Heart left ventricle (tissue), 16 donors: Measurements from ENCODE around the gene CSPG4. TPM values are rescaled to one million over a fixed set of nuclear protein-coding genes. Genes with fewer than 3 reads are reported as not detected.

Experiments
- ATAC-seq, 4 donors: fragments of 200-7000 bp; cut with Tn5 transposase; one replicate each; pipeline ENCODE4 v1.9.1; 2020 to 2022; ENCODE audit warnings: moderate library complexity in 4 of 4, mild to moderate bottlenecking in 3 of 4, moderate number of reproducible peaks in 1 of 4
- DNase-seq, 5 donors: peaks; one replicate each; pipeline ENCODE4 v3.0.0-alpha.2; 2020
- H3K27ac ChIP-seq, 12 donors: fragments of 200-600 bp; sonication (generic) in 4 of 12; one replicate each; pipeline versions ENCODE4 v1.5.0 to v1.8.0; 2016 to 2022; ENCODE audit warnings: mild to moderate bottlenecking in 2 of 12
- H3K27me3 ChIP-seq, 9 donors: fragments of 200-600 bp; sonication (generic) in 2 of 9; one replicate each; pipeline versions ENCODE4 v1.5.1 to v1.8.0; 2016 to 2022; ENCODE audit warnings: mild to moderate bottlenecking in 3 of 9
- H3K36me3 ChIP-seq, 9 donors: fragments of 200-600 bp; sonication (generic) in 2 of 9; one replicate each; pipeline versions ENCODE4 v1.5.0 to v1.8.0; 2018 to 2022; ENCODE audit warnings: mild to moderate bottlenecking in 2 of 9
- H3K4me1 ChIP-seq, 12 donors: fragments of 200-600 bp; sonication (generic) in 4 of 12; one replicate each; pipeline versions ENCODE4 v1.5.0 to v1.8.0; 2016 to 2022; ENCODE audit warnings: mild to moderate bottlenecking in 3 of 12
- H3K4me3 ChIP-seq, 12 donors: fragments of 200-600 bp; sonication (generic) in 4 of 12; one replicate each; pipeline versions ENCODE4 v1.5.0 to v1.8.0; 2017 to 2022; ENCODE audit warnings: mild to moderate bottlenecking in 9 of 12, moderate library complexity in 4 of 12
- H3K9me3 ChIP-seq, 12 donors: fragments of 200-600 bp; sonication (generic) in 4 of 12; one replicate each; pipeline versions ENCODE4 v1.5.0 to v1.8.0; 2016 to 2022; ENCODE audit warnings: mild to moderate bottlenecking in 1 of 12
- POLR2A ChIP-seq, 2 donors: fragments of 450-650 bp; IDR thresholded peaks; one replicate each; pipeline ENCODE4 v1.6.1; 2017; ENCODE audit warnings: antibody characterized with exemption in 2 of 2, mild to moderate bottlenecking in 2 of 2, moderate library complexity in 2 of 2
- WGBS, 4 donors: extraction: QIAGEN DNeasy Blood & Tissue Kit in 2 of 4; methylation state at CpG; one replicate each; pipeline versions ENCODE4 v1.1.5 to v1.1.7; 2013 to 2018; 5-methylcytosine and 5-hydroxymethylcytosine counted together
- intact Hi-C, 10 donors: fragments of 100-400 bp; cut with DNase I; formaldehyde crosslinking; loops; one replicate each; pipeline versions ENCODE4 v1.11.1 to v1.14.2; 2022
- polyA plus RNA-seq, 2 donors: library from polyadenylated mRNA; stranded (reverse); fragments of 200-250 nt; gene quantifications; one replicate each; pipeline ENCODE4 v1.2.3, GENCODE V29; 2013
- total RNA-seq, 9 donors: library from RNA; depleted of rRNA in 2 of 9; stranded (reverse); fragments of >200 nt in 2 of 9; fragmentation: NEBNext Ultra II Directional in 3 of 9; extraction: Animal tissue kit (Norgen Biotek cat#: 25700) in 3 of 9; gene quantifications; one replicate each; pipeline versions ENCODE4 v1.1.0 to v1.2.4, GENCODE V29; 2016 to 2023
- TF ChIP-seq, protein P1 (sequence below), 12 donors: fragments of 200-600 bp; sonication (generic) in 4 of 12; IDR thresholded peaks; one replicate each; pipeline versions ENCODE4 v1.5.0 to v1.8.0; 2018 to 2022; ENCODE audit warnings: antibody characterized with exemption in 12 of 12, mild to moderate bottlenecking in 5 of 12
- donor health status: ischemic (EF 13 %, LVEDD 7.1; RV severe dilation, severe dysfunction).
- donor health status: healthy with polysubstance abuse.
- donor health status: DM: no; HTN: yes; CAD: no.
- donor health status: DM: no; HTN: no; CAD: no.
- donor health status: ischemic (EF 25% LVEDD 6.9; RV normal size, moderate dysfunction).
- donor health status: ischemic (EF 25% LVEDD 5.7; RV mildly dilated, moderate dysfunction).
- donor health status: healthy.
- donor health status: DM: yes; HTN: yes; CAD: no.
- donor health status: ischemic (EF 35%, LVEDD 5.7; RV mildly dilated, moderate dysfunction).
- donor health status: nonischemic (EF 11% LVEDD 7.7; RV severe dilation, severe dysfunction).
- donor health status: DM: yes; HTN: yes; CAD: no.
- donor health status: PGD.
- donor health status: ischemic (EF 29% LVEDD 5.4; RV normal size, mild dysfunction).
- donor health status: nonischemic (EF 23%, LVEDD 6.1; RV moderate dilation, normal function).

Gene CSPG4
- total and polyA plus RNA-seq, 11 donors, result 8.5 to 46.9 (median 13.9) TPM

DNA sequence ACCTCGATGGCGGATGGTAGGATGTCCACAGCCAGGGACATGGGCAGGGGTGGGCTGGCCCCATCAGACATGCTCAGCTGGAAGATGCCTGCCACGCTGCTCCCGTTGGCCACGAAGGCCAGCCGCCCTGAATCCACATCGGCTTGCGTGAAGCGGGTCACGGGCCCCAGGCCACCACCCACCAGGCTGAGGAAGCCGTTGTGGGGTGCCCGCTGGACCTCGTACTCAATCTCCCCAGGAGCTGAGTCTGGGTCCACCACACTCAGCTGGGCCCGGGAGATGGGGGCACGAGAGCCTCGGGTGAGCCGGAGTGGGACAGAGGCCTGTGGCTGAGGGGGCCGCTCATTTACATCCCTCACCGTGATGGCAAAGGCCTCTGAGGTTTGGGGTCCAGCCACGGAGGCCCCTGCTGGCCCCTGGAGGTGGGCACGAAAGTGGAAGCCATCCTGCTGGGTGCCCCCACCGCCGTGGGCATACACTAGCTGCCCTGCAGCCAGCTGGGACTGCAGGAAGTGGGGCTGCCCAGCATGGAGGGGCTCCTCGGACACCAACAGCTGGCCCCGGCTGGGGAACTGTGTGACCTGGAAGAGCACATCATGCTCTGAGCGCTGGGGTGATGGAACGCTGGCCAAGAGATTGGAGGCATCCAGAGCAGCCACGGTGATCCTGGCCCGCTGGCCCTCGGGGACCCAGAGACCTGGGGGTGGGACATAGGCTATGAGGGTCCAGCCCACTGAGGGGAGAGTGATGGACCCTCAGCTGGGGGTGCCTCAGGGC lies 35.8 kb downstream of the CSPG4 start:
- Histone ChIP-seq H3K4me3 (no peak overlapping the region), H3K36me3 (peaks cover 0 to 8% (median 0%) of the 10 kb centered on the region in 9 donors), H3K27me3 (no peaks in the 10 kb centered on the region), H3K27ac (peak overlapping the region in 1 of 12 donors; percentile 89), H3K9me3 (no peaks in the 10 kb centered on the region), H3K4me1 (peaks cover 15 to 43% (median 28%) of the 10 kb centered on the region in 12 donors)
- TF ChIP-seq, protein P1, sequence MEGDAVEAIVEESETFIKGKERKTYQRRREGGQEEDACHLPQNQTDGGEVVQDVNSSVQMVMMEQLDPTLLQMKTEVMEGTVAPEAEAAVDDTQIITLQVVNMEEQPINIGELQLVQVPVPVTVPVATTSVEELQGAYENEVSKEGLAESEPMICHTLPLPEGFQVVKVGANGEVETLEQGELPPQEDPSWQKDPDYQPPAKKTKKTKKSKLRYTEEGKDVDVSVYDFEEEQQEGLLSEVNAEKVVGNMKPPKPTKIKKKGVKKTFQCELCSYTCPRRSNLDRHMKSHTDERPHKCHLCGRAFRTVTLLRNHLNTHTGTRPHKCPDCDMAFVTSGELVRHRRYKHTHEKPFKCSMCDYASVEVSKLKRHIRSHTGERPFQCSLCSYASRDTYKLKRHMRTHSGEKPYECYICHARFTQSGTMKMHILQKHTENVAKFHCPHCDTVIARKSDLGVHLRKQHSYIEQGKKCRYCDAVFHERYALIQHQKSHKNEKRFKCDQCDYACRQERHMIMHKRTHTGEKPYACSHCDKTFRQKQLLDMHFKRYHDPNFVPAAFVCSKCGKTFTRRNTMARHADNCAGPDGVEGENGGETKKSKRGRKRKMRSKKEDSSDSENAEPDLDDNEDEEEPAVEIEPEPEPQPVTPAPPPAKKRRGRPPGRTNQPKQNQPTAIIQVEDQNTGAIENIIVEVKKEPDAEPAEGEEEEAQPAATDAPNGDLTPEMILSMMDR (IDR thresholded peaks at IDR 0.05), result no peak
- TF ChIP-seq POLR2A (IDR thresholded peaks at IDR 0.05), result no peak
- WGBS, 4 donors, result 71 to 89% (median 87%) methylated on average over 15 to 30 of the region's 30 CpGs
- no peak for DNase-seq
- intact Hi-C loops, result loop anchor here in 2 of 10 donors (10.0 kb wide), 2 partner anchors 62 to 312 kb away; partner anchors contain the start of gene MAN2C1 (in 1 of the 2)
- ATAC-seq, result no peak

DNA sequence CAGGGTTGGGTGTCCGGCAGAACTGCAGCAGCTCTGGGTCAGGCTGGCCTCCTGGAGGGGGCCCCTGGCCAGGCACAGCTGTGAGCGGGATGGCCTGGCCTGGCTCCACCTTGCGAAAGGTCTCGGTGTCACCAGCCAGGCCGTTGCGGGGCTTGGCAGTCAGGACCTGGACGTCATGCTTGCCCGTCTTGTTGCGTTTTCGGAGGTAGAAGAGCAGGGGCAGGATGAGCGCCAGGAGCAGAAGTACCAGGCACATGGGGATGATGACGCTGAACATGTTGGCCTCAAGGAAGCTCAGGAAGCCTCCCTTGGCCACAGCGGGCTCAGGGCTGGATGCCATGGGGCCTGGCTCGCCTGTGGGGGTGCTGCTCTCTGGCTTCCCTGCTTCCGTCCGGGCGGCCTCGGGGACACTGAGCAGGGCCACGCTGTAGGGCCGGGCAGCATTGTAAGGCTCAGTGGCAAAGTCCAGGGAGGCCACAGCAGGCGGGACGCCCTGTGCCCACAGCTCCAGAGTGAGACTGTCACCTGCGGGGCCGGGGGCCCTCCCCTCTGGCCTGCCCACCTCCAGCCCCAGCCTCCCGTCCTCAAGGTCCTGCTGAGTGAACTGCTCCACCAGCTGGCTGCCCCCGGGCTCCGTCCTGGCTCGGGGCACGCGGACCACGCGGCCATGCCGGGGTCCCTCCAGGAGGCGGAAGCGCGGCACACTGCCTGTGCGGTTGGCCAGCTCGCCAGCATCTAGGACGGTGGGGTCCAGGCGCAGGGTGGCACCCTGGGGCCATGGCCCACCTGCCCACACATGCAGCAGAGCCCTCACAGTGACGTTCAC lies 36.9 kb downstream of the CSPG4 start:
- Histone ChIP-seq H3K36me3 (peaks cover 0 to 8% (median 0%) of the 10 kb centered on the region in 9 donors), H3K4me1 (peaks cover 15 to 54% (median 28%) of the 10 kb centered on the region in 12 donors), H3K4me3 (no peak overlapping the region), H3K27ac (peak overlapping the region in 4 of 12 donors; percentile 12 to 89 (median 41)), H3K27me3 (no peaks in the 10 kb centered on the region), H3K9me3 (no peaks in the 10 kb centered on the region)
- peak in 1 of 4 donors; percentile 1 for ATAC-seq
- intact Hi-C loops, result loop anchor here in 2 of 10 donors (10.0 kb wide), 2 partner anchors 61 to 311 kb away; partner anchors contain the start of gene MAN2C1 (in 1 of the 2)
- WGBS, 4 donors, result 88 to 94% (median 91%) methylated on average over 30 to 41 of the region's 41 CpGs
- TF ChIP-seq POLR2A (IDR thresholded peaks at IDR 0.05), result no peak
- TF ChIP-seq, protein P1 (IDR thresholded peaks at IDR 0.05), result no peak
- no peak for DNase-seq

DNA sequence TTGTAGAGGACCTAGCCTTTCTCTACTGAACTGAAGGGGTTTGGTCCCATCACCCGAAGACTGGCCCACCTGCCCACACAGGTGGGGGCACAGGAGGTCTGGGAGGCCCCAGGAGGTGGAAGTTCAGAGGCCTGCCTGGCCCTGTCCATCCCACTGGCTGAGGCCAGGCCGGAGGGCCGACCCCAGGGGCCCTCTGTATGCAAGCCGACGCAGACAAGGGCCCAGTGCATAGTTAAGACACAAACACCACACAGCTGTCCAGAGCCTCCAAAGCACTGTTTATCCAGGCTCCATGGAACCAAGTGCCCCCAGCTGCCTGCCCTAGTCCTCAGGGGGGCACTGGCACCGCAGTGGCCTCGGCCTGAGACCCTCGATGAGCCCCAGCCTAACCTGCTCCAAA lies 38.3 kb downstream of the CSPG4 start:
- Histone ChIP-seq H3K36me3 (peaks cover 0 to 8% (median 0%) of the 10 kb centered on the region in 9 donors), H3K9me3 (no peaks in the 10 kb centered on the region), H3K27ac (peak overlapping the region in 2 of 12 donors; percentile 81 to 89), H3K27me3 (no peaks in the 10 kb centered on the region), H3K4me1 (peaks cover 15 to 63% (median 28%) of the 10 kb centered on the region in 12 donors), H3K4me3 (no peak overlapping the region)
- no peak for TF ChIP-seq POLR2A (IDR thresholded peaks at IDR 0.05)
- TF ChIP-seq, protein P1 (IDR thresholded peaks at IDR 0.05), result no peak
- intact Hi-C loops, result loop anchor here in 5 of 10 donors (5.0 to 10.0 kb wide), 3 partner anchors 37 to 310 kb away; partner anchors contain the start of gene MAN2C1 (in 1 of the 5)
- DNase-seq, result no peak
- WGBS, 4 donors, result 46 to 90% (median 71%) methylated on average over 5 to 8 of the region's 8 CpGs
- no peak for ATAC-seq
